ENCODE data around the gene TRAF3IP3.

- TF ChIP-seq, protein P1, sequence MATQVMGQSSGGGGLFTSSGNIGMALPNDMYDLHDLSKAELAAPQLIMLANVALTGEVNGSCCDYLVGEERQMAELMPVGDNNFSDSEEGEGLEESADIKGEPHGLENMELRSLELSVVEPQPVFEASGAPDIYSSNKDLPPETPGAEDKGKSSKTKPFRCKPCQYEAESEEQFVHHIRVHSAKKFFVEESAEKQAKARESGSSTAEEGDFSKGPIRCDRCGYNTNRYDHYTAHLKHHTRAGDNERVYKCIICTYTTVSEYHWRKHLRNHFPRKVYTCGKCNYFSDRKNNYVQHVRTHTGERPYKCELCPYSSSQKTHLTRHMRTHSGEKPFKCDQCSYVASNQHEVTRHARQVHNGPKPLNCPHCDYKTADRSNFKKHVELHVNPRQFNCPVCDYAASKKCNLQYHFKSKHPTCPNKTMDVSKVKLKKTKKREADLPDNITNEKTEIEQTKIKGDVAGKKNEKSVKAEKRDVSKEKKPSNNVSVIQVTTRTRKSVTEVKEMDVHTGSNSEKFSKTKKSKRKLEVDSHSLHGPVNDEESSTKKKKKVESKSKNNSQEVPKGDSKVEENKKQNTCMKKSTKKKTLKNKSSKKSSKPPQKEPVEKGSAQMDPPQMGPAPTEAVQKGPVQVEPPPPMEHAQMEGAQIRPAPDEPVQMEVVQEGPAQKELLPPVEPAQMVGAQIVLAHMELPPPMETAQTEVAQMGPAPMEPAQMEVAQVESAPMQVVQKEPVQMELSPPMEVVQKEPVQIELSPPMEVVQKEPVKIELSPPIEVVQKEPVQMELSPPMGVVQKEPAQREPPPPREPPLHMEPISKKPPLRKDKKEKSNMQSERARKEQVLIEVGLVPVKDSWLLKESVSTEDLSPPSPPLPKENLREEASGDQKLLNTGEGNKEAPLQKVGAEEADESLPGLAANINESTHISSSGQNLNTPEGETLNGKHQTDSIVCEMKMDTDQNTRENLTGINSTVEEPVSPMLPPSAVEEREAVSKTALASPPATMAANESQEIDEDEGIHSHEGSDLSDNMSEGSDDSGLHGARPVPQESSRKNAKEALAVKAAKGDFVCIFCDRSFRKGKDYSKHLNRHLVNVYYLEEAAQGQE (IDR thresholded peaks at IDR 0.05; ENCODE audit: low read depth): no peak
- TF ChIP-seq CEBPB (IDR thresholded peaks at IDR 0.05): no peak
- TF ChIP-seq FOXM1 (IDR thresholded peaks at IDR 0.05; ENCODE audit: borderline replicate concordance, low read depth): no peak
- no peak for TF ChIP-seq NFIC (IDR thresholded peaks at IDR 0.05)
- TF ChIP-seq TAF1 (IDR thresholded peaks at IDR 0.05; ENCODE audit: low read depth): no peak
- no peak for TF ChIP-seq TCF12 (IDR thresholded peaks at IDR 0.05; ENCODE audit: low read depth)
Observed at GRCh38 chr1:209819058-209819457, 63.2 kb downstream of the TRAF3IP3 start.
